OCI-LY7 (cell line): ENCODE results near the gene NINL. TPM values are rescaled to one million over a fixed set of nuclear protein-coding genes. Genes with fewer than 3 reads are reported as not detected.

Experiments used
- BruUV-seq: library from RNA; stranded (reverse); fragments of 400-500 nt; replicated peaks from 2 replicates; lab custom pipeline; 2021; lab: Mats Ljungman, UMichigan
- CTCF ChIA-PET: fragments of 300-600 bp; sonication (Branson Sonifier 250); formaldehyde crosslinking; loops from one replicate; lab custom pipeline; 2022; ENCODE audit warnings: antibody characterized with exemption; ENCODE audit not compliant: unreplicated experiment; lab: Charles Lee
- POLR2A ChIA-PET: fragments of 300-600 bp; sonication (Branson Sonifier 250); formaldehyde crosslinking; loops from one replicate; lab custom pipeline; 2022; ENCODE audit warnings: antibody characterized with exemption; lab: Charles Lee
- DNase-seq: peaks from one replicate; pipeline ENCODE4 v3.0.0-alpha.2; 2015; ENCODE audit warnings: low spot score
- H2AFZ ChIP-seq: fragments of 200-600 bp; sonication (generic), shearing (Covaris generic); 2 replicates; pipeline ENCODE4 v1.6.1; 2014; ENCODE audit warnings: mild to moderate bottlenecking, antibody characterized with exemption, low read length, moderate library complexity
- H3K27ac ChIP-seq: fragments of 200-600 bp; sonication (generic); 2 replicates; pipeline ENCODE4 v1.5.1; 2014; ENCODE audit warnings: mixed run types, low read depth, mild to moderate bottlenecking, moderate library complexity, low read length, inconsistent platforms; ENCODE audit not compliant: poor library complexity, severe bottlenecking
- H3K36me3 ChIP-seq: fragments of 200-600 bp; sonication (generic); 2 replicates; pipeline ENCODE4 v1.6.1; 2014; ENCODE audit warnings: mild to moderate bottlenecking, antibody characterized with exemption, low read length, moderate library complexity, mixed read lengths; ENCODE audit not compliant: insufficient read depth
- H3K4me1 ChIP-seq: fragments of 200-600 bp; sonication (generic); 2 replicates; pipeline ENCODE4 v1.5.1; 2014; ENCODE audit warnings: mild to moderate bottlenecking, low read length; ENCODE audit not compliant: insufficient read depth, poor library complexity, severe bottlenecking
- H3K4me2 ChIP-seq: fragments of 200-600 bp; sonication (generic); 2 replicates; pipeline ENCODE4 v1.6.1; 2014; ENCODE audit warnings: mild to moderate bottlenecking, low read length
- H3K4me3 ChIP-seq: fragments of 200-600 bp; sonication (generic); 2 replicates; pipeline ENCODE4 v1.5.1; 2014; ENCODE audit warnings: mild to moderate bottlenecking, low read depth, low read length; ENCODE audit not compliant: poor library complexity, severe bottlenecking
- H3K79me2 ChIP-seq: fragments of 200-600 bp; sonication (generic); 2 replicates; pipeline ENCODE4 v1.6.1; 2016; ENCODE audit warnings: low read depth, mild to moderate bottlenecking, low read length, moderate library complexity, mixed read lengths; ENCODE audit not compliant: insufficient read depth
- H3K9me2 ChIP-seq: fragments of 200-600 bp; sonication (generic); 2 replicates; pipeline ENCODE4 v1.6.1; 2016; ENCODE audit warnings: mild to moderate bottlenecking, low read length, mixed read lengths; ENCODE audit not compliant: insufficient read depth
- H3K9me3 ChIP-seq: fragments of 200-600 bp; sonication (generic); 2 replicates; pipeline ENCODE4 v1.6.1; 2014; ENCODE audit warnings: mild to moderate bottlenecking, mixed run types, low read length, mixed read lengths
- H4K20me1 ChIP-seq: fragments of 200-600 bp; sonication (generic); 2 replicates; pipeline ENCODE4 v1.6.1; 2014; ENCODE audit warnings: mild to moderate bottlenecking, antibody characterized with exemption, low read length, moderate library complexity, mixed read lengths; ENCODE audit not compliant: insufficient read depth
- EZH2phosphoT487 ChIP-seq: fragments of 200-600 bp; sonication (generic); IDR thresholded peaks from 2 replicates; pipeline ENCODE4 v1.6.1; 2018; ENCODE audit warnings: low read depth, borderline replicate concordance, mild to moderate bottlenecking, mixed run types, antibody characterized with exemption, low read length, moderate library complexity, mixed read lengths
- intact Hi-C: fragments of 100-400 bp; cut with micrococcal nuclease; formaldehyde crosslinking; loops from one replicate; pipeline ENCODE4 v1.10.0; 2022; ENCODE audit not compliant: unreplicated experiment
- total RNA-seq, 2 experiments: library from RNA; depleted of rRNA in 1 of 2; stranded (reverse); fragments of >200 nt in 1 of 2; shearing (Covaris generic) in 1 of 2; gene quantifications; 2 replicates each; pipeline ENCODE4 v1.2.3, GENCODE V29; 2014 to 2022
- TF ChIP-seq, protein P1 (sequence below): fragments of 200-600 bp; sonication (generic); conservative IDR thresholded peaks from 2 replicates; pipeline ENCODE4 v1.5.1; 2014; ENCODE audit warnings: mild to moderate bottlenecking, antibody characterized with exemption, low read length, moderate library complexity, mixed read lengths

The NINL gene
- total RNA-seq, 2 experiments from 2014 or later = 0.06 to 0.55 TPM

DNA sequence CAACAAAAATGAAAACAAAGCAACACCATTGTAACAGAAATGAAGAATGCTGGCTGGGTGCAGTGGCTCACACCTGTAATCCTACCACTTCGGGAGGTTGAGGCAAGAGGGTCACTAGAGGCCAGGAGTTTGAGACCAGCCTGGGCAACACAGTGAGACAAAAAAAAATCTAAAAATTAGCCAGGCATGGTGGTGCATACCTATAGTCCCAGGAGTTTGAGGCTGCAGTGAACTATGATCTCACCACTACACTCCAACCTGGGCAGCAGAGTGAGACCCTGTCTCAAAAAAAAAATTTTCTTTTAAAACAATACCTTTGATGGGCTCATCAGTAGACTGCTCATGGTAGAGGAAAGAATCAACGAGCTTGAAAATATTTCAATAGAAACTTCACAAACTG, 18.5 kb downstream of the NINL start:
- no peak overlapping the region for H3K4me2 ChIP-seq
- BruUV-seq = no TSS peak
- POLR2A ChIA-PET = no interaction called here
- H3K79me2 ChIP-seq = no peaks in the 10 kb centered on the region
- H3K36me3 ChIP-seq = no peaks in the 10 kb centered on the region
- H3K4me1 ChIP-seq = no peaks in the 10 kb centered on the region
- intact Hi-C loops = no loop called here
- H3K4me3 ChIP-seq = no peak overlapping the region
- no peak for TF ChIP-seq EZH2phosphoT487
- no peaks in the 10 kb centered on the region for H4K20me1 ChIP-seq
- DNase-seq = no peak
- H2AFZ ChIP-seq = no peak overlapping the region
- peaks cover 7% of the 10 kb centered on the region; the same call in 1 of the 2 replicates for H3K9me3 ChIP-seq
- no peaks in the 10 kb centered on the region; the same call in 1 of the 2 replicates for H3K9me2 ChIP-seq
- H3K27ac ChIP-seq = no peak overlapping the region
- CTCF ChIA-PET = no interaction called here

DNA sequence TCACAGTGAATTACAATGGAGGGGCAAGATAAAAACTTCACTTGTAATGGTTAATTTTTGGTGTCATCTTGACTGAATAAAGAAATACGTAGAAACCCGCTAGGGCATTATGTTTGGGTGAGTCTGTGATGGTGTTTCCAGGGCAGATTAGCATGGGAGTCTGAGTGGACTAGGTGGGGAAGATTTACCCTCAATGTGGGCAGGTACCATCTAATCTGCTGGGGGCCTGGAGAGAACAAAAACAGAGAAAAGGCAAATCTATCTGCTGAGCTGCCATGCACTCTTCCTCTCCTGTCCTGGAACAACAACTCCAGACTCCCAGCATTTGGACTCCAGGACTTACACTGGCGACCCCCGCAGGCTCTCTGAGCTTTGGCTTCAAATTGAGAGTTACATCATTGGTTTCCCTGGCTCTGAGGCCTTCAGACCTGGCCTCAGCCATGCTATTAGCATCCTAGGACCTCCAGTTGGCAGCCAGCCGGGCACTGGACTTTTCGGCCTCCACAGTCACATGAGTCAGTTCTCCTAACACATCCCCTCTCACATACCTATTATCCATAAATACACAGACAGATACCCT, 19.7 kb downstream of the NINL start:
- intact Hi-C loops = no loop called here
- H3K4me1 ChIP-seq = no peaks in the 10 kb centered on the region
- no TSS peak for BruUV-seq
- no peak for TF ChIP-seq EZH2phosphoT487
- TF ChIP-seq, protein P1, sequence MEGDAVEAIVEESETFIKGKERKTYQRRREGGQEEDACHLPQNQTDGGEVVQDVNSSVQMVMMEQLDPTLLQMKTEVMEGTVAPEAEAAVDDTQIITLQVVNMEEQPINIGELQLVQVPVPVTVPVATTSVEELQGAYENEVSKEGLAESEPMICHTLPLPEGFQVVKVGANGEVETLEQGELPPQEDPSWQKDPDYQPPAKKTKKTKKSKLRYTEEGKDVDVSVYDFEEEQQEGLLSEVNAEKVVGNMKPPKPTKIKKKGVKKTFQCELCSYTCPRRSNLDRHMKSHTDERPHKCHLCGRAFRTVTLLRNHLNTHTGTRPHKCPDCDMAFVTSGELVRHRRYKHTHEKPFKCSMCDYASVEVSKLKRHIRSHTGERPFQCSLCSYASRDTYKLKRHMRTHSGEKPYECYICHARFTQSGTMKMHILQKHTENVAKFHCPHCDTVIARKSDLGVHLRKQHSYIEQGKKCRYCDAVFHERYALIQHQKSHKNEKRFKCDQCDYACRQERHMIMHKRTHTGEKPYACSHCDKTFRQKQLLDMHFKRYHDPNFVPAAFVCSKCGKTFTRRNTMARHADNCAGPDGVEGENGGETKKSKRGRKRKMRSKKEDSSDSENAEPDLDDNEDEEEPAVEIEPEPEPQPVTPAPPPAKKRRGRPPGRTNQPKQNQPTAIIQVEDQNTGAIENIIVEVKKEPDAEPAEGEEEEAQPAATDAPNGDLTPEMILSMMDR = no peak
- CTCF ChIA-PET = no interaction called here
- H3K9me2 ChIP-seq = no peaks in the 10 kb centered on the region; the same call in 1 of the 2 replicates
- POLR2A ChIA-PET = no interaction called here
- H4K20me1 ChIP-seq = no peaks in the 10 kb centered on the region
- H3K9me3 ChIP-seq = peaks cover 7% of the 10 kb centered on the region; the same call in 1 of the 2 replicates
- no peak overlapping the region for H2AFZ ChIP-seq
- H3K4me3 ChIP-seq = no peak overlapping the region
- no peaks in the 10 kb centered on the region for H3K36me3 ChIP-seq
- H3K27ac ChIP-seq = no peak overlapping the region
- no peak for DNase-seq
- H3K4me2 ChIP-seq = no peak overlapping the region
- no peaks in the 10 kb centered on the region for H3K79me2 ChIP-seq

DNA sequence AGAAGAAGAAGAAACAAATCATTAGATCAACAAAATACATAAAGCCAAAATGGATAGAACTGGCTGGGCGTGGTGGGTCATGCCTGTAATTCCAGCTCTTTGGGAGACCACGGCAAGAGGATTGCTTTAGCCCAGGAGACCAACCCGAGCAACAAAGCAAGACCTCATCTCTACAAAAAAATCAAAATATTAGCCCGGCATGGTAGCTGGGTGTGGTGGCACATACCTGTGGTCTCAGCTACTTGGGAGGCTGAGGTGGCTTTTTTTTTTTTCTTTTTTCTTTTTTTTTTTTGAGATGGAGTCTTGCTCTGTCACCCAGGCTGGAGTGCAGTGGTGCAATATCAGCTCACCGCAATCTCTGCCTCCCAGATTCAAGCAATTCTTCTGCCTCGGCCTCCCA, 21.5 kb downstream of the NINL start:
- H4K20me1 ChIP-seq = no peaks in the 10 kb centered on the region
- no peak for DNase-seq
- intact Hi-C loops = no loop called here
- CTCF ChIA-PET = no interaction called here
- H2AFZ ChIP-seq = no peak overlapping the region
- peaks cover 7% of the 10 kb centered on the region; the same call in 1 of the 2 replicates for H3K9me3 ChIP-seq
- H3K4me2 ChIP-seq = no peak overlapping the region
- H3K4me1 ChIP-seq = no peaks in the 10 kb centered on the region
- POLR2A ChIA-PET = no interaction called here
- TF ChIP-seq, protein P1 = no peak
- TF ChIP-seq EZH2phosphoT487 = no peak
- no peak overlapping the region for H3K4me3 ChIP-seq
- H3K36me3 ChIP-seq = no peaks in the 10 kb centered on the region
- no peaks in the 10 kb centered on the region; the same call in 1 of the 2 replicates for H3K9me2 ChIP-seq
- no peaks in the 10 kb centered on the region for H3K79me2 ChIP-seq
- BruUV-seq = no TSS peak
- no peak overlapping the region for H3K27ac ChIP-seq
